WTC11 (cell line): ENCODE data around the gene SLBP.

Experiments
- CREB1 ChIP-seq: sonication (generic); formaldehyde crosslinking; IDR thresholded peaks from 2 replicates; pipeline ENCODE4 v1.8.0; 2023; ENCODE audit warnings: mild to moderate bottlenecking, missing genetic modification reagents
- NFYB ChIP-seq: sonication (generic); formaldehyde crosslinking; conservative IDR thresholded peaks from 2 replicates; pipeline ENCODE4 v1.8.0; 2022; ENCODE audit warnings: low read depth, missing genetic modification reagents
- SP1 ChIP-seq: sonication (generic); formaldehyde crosslinking; conservative IDR thresholded peaks from 2 replicates; pipeline ENCODE4 v1.8.1; 2022; ENCODE audit warnings: missing genetic modification reagents
- TCF7 ChIP-seq: sonication (generic); formaldehyde crosslinking; IDR thresholded peaks from 2 replicates; pipeline ENCODE4 v1.8.0; 2022; ENCODE audit warnings: mild to moderate bottlenecking, low read depth, missing genetic modification reagents, moderate library complexity
- ZNF317 ChIP-seq: sonication (generic); formaldehyde crosslinking; IDR thresholded peaks from 2 replicates; pipeline ENCODE4 v1.8.1; 2023; ENCODE audit warnings: low read depth, mild to moderate bottlenecking, moderate library complexity, missing genetic modification reagents, borderline replicate concordance
- TF ChIP-seq, protein P1 (sequence below): sonication (generic); formaldehyde crosslinking; IDR thresholded peaks from 2 replicates; pipeline ENCODE4 v1.8.1; 2022; ENCODE audit warnings: low read depth, mild to moderate bottlenecking, moderate library complexity, missing genetic modification reagents, borderline replicate concordance
- TF ChIP-seq, protein P2 (sequence below): fragments of 200-600 bp; IDR thresholded peaks from 2 replicates; pipeline ENCODE4 v1.8.0; 2022; ENCODE audit warnings: antibody characterized with exemption
- TF ChIP-seq, protein P3 (sequence below): sonication (generic); formaldehyde crosslinking; IDR thresholded peaks from 2 replicates; pipeline ENCODE4 v1.8.1; 2022; ENCODE audit warnings: mild to moderate bottlenecking, missing genetic modification reagents, moderate library complexity, borderline replicate concordance
- TF ChIP-seq, protein P4 (sequence below): sonication (generic); formaldehyde crosslinking; IDR thresholded peaks from 2 replicates; pipeline ENCODE4 v1.8.0; 2022; ENCODE audit warnings: mild to moderate bottlenecking, missing genetic modification reagents
- TF ChIP-seq, protein P5 (sequence below): sonication (generic); formaldehyde crosslinking; IDR thresholded peaks from 2 replicates; pipeline ENCODE4 v1.8.1; 2023; ENCODE audit warnings: mild to moderate bottlenecking, missing genetic modification reagents, moderate library complexity
- TF ChIP-seq, protein P6 (sequence below): sonication (generic); formaldehyde crosslinking; IDR thresholded peaks from 2 replicates; pipeline ENCODE4 v1.8.1; 2022; ENCODE audit warnings: missing genetic modification reagents, borderline replicate concordance

DNA sequence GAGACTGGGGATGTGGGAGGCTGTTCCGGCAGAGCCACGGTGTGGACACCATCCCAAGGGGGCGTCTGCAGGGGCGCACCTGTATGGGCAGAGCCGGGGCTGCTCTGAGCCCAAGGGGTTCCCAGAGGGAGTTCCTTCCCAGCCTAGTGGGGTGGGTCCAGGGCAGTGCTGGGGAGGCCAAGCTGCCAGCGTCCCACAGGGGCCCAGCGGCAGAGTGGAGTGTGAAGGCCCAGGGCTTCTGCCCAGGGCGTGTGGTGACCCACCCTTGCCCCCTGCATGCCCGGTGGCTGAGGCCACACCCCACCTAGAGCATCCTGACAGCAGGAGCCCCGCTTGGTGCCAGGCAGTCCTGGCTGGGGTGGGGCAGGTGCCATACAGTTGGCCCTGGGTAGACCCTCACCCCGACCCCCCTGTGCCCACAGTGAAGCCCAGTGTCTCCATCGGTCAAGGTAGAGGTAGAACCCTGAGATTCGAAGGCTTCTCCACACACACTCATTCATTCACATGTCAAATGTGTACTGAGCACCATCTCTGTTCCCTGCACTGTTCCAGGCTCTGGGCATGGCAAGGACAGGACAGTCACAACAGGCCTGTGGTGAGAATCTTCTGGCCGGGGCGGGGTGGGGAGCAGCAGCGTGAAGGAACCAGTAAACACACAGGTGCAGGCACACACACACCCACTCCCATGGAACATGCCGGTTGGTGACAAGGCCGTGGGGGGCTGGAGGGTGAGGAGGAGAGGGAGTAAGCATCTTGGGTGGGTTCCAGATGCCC is 38.4 kb upstream of the SLBP start:
- no peak for TF ChIP-seq NFYB (CRISPR knock-in tag)
- TF ChIP-seq, protein P1, sequence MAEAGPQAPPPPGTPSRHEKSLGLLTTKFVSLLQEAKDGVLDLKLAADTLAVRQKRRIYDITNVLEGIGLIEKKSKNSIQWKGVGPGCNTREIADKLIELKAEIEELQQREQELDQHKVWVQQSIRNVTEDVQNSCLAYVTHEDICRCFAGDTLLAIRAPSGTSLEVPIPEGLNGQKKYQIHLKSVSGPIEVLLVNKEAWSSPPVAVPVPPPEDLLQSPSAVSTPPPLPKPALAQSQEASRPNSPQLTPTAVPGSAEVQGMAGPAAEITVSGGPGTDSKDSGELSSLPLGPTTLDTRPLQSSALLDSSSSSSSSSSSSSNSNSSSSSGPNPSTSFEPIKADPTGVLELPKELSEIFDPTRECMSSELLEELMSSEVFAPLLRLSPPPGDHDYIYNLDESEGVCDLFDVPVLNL: no peak
- TF ChIP-seq, protein P2, sequence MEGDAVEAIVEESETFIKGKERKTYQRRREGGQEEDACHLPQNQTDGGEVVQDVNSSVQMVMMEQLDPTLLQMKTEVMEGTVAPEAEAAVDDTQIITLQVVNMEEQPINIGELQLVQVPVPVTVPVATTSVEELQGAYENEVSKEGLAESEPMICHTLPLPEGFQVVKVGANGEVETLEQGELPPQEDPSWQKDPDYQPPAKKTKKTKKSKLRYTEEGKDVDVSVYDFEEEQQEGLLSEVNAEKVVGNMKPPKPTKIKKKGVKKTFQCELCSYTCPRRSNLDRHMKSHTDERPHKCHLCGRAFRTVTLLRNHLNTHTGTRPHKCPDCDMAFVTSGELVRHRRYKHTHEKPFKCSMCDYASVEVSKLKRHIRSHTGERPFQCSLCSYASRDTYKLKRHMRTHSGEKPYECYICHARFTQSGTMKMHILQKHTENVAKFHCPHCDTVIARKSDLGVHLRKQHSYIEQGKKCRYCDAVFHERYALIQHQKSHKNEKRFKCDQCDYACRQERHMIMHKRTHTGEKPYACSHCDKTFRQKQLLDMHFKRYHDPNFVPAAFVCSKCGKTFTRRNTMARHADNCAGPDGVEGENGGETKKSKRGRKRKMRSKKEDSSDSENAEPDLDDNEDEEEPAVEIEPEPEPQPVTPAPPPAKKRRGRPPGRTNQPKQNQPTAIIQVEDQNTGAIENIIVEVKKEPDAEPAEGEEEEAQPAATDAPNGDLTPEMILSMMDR: no peak
- TF ChIP-seq SP1 (CRISPR knock-in tag): no peak
- no peak for TF ChIP-seq ZNF317 (CRISPR knock-in tag)
- no peak for TF ChIP-seq CREB1 (CRISPR knock-in tag)
- no peak for TF ChIP-seq TCF7
- TF ChIP-seq, protein P3, sequence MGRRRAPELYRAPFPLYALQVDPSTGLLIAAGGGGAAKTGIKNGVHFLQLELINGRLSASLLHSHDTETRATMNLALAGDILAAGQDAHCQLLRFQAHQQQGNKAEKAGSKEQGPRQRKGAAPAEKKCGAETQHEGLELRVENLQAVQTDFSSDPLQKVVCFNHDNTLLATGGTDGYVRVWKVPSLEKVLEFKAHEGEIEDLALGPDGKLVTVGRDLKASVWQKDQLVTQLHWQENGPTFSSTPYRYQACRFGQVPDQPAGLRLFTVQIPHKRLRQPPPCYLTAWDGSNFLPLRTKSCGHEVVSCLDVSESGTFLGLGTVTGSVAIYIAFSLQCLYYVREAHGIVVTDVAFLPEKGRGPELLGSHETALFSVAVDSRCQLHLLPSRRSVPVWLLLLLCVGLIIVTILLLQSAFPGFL (CRISPR knock-in tag): no peak
- TF ChIP-seq, protein P4, sequence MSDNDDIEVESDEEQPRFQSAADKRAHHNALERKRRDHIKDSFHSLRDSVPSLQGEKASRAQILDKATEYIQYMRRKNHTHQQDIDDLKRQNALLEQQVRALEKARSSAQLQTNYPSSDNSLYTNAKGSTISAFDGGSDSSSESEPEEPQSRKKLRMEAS (CRISPR knock-in tag): no peak
- TF ChIP-seq, protein P5, sequence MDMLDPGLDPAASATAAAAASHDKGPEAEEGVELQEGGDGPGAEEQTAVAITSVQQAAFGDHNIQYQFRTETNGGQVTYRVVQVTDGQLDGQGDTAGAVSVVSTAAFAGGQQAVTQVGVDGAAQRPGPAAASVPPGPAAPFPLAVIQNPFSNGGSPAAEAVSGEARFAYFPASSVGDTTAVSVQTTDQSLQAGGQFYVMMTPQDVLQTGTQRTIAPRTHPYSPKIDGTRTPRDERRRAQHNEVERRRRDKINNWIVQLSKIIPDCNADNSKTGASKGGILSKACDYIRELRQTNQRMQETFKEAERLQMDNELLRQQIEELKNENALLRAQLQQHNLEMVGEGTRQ (CRISPR knock-in tag): no peak
- TF ChIP-seq, protein P6, sequence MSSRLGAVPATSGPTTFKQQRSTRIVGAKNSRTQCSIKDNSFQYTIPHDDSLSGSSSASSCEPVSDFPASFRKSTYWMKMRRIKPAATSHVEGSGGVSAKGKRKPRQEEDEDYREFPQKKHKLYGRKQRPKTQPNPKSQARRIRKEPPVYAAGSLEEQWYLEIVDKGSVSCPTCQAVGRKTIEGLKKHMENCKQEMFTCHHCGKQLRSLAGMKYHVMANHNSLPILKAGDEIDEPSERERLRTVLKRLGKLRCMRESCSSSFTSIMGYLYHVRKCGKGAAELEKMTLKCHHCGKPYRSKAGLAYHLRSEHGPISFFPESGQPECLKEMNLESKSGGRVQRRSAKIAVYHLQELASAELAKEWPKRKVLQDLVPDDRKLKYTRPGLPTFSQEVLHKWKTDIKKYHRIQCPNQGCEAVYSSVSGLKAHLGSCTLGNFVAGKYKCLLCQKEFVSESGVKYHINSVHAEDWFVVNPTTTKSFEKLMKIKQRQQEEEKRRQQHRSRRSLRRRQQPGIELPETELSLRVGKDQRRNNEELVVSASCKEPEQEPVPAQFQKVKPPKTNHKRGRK (CRISPR knock-in tag): no peak
